ENCODE data around the gene NLRP7. TPM values are rescaled to one million over a fixed set of nuclear protein-coding genes. Genes with fewer than 3 reads are reported as not detected.
"Not testable (repeated sequence)": the region's sequence is repeated elsewhere in the genome, so short reads cannot be mapped to it uniquely, and the experiment has no call there.

NLRP7 gene
- total RNA-seq, 2 donors from 2014 or later = 0.93 to 1.0 TPM

- no peak overlapping the region for H3K9ac ChIP-seq (ENCODE audit: extremely low read depth, low read length, poor library complexity, severe bottlenecking)
- no peak overlapping the region for H3K27ac ChIP-seq (ENCODE audit: low read depth, low read length)
- H3K27ac Mint-ChIP-seq = peak overlapping the region; percentile 66
- H3K27me3 ChIP-seq (ENCODE audit: control insufficient read depth, insufficient read depth, low read length, poor library complexity, severe bottlenecking) = no peaks in the 10 kb centered on the region
- no peak overlapping the region for H3K4me3 ChIP-seq (ENCODE audit: low read length)
- no peaks in the 10 kb centered on the region for H3K27me3 Mint-ChIP-seq (ENCODE audit: insufficient read depth)
- peaks cover 47% of the 10 kb centered on the region for H3K36me3 ChIP-seq (ENCODE audit: control insufficient read depth, insufficient read depth, low read length)
- WGBS, 2 experiments (ENCODE audit: insufficient coverage in 1 of 2, insufficient read length in 1 of 2) = 80 to 88% methylated on average over 5 to 9 of the region's 9 CpGs
- no peaks in the 10 kb centered on the region for H3K4me1 ChIP-seq (ENCODE audit: control insufficient read depth, insufficient read depth, low read length)
- TF ChIP-seq CTCF (conservative IDR thresholded peaks at IDR 0.05) = no peak
- H3K4me3 Mint-ChIP-seq = no peak overlapping the region
- peaks cover 5% of the 10 kb centered on the region for H3K4me1 Mint-ChIP-seq
- no peaks in the 10 kb centered on the region for H3K9me3 ChIP-seq (ENCODE audit: control insufficient read depth, low read length)
- peak; percentile 71 for DNase-seq
- H3K9me3 Mint-ChIP-seq = no peaks in the 10 kb centered on the region
- peaks cover 43% of the 10 kb centered on the region for H3K36me3 Mint-ChIP-seq (ENCODE audit: low read depth)
Measured at GRCh38 chr19:54918499-54918898, 28.8 kb downstream of the NLRP7 start.

- Histone ChIP-seq H3K9ac (ENCODE audit: extremely low read depth, low read length, poor library complexity, severe bottlenecking) (no peak overlapping the region), H3K4me1 (ENCODE audit: control insufficient read depth, insufficient read depth, low read length) (no peaks in the 10 kb centered on the region), H3K4me3 (ENCODE audit: low read length) (no peak overlapping the region), H3K27me3 (ENCODE audit: control insufficient read depth, insufficient read depth, low read length, poor library complexity, severe bottlenecking) (no peaks in the 10 kb centered on the region), H3K36me3 (ENCODE audit: control insufficient read depth, insufficient read depth, low read length) (peaks cover 52% of the 10 kb centered on the region), H3K9me3 (ENCODE audit: control insufficient read depth, low read length) (no peaks in the 10 kb centered on the region), H3K27ac (ENCODE audit: low read depth, low read length) (no peak overlapping the region)
- Mint-ChIP-seq H3K36me3 (ENCODE audit: low read depth) (peaks cover 47% of the 10 kb centered on the region), H3K9me3 (no peaks in the 10 kb centered on the region), H3K27ac (peak overlapping the region; percentile 78), H3K27me3 (ENCODE audit: insufficient read depth) (no peaks in the 10 kb centered on the region), H3K4me3 (no peak overlapping the region), H3K4me1 (peaks cover 5% of the 10 kb centered on the region)
- no peak for DNase-seq
- TF ChIP-seq CTCF (conservative IDR thresholded peaks at IDR 0.05) = no peak
- 90 to 95% methylated on average over 10 to 11 of the region's 11 CpGs for WGBS, 2 experiments (ENCODE audit: insufficient coverage in 1 of 2, insufficient read length in 1 of 2)
Measured at GRCh38 chr19:54916822-54917221, 30.5 kb downstream of the NLRP7 start.

GRCh38 chr19:54907899-54908298, 39.4 kb downstream of the NLRP7 start:
- not testable (repeated sequence) for DNase-seq; H3K9me3 Mint-ChIP-seq; H3K9me3 ChIP-seq (ENCODE audit: control insufficient read depth, low read length); H3K9ac ChIP-seq (ENCODE audit: extremely low read depth, low read length, poor library complexity, severe bottlenecking); H3K4me3 Mint-ChIP-seq; H3K27me3 ChIP-seq (ENCODE audit: control insufficient read depth, insufficient read depth, low read length, poor library complexity, severe bottlenecking); H3K27ac Mint-ChIP-seq; H3K27me3 Mint-ChIP-seq (ENCODE audit: insufficient read depth); H3K27ac ChIP-seq (ENCODE audit: low read depth, low read length); H3K4me3 ChIP-seq (ENCODE audit: low read length)
- peaks cover 41% of the 10 kb centered on the region for H3K36me3 Mint-ChIP-seq (ENCODE audit: low read depth)
- H3K36me3 ChIP-seq (ENCODE audit: control insufficient read depth, insufficient read depth, low read length) = peaks cover 72% of the 10 kb centered on the region
- H3K4me1 Mint-ChIP-seq = peaks cover 22% of the 10 kb centered on the region
- no CpG with 5 or more reads among the region's 5 CpGs for WGBS, 2 experiments (ENCODE audit: insufficient coverage in 1 of 2, insufficient read length in 1 of 2)
- peaks cover 12% of the 10 kb centered on the region for H3K4me1 ChIP-seq (ENCODE audit: control insufficient read depth, insufficient read depth, low read length)

GRCh38 chr19:54906819-54907218, 40.5 kb downstream of the NLRP7 start:
- no peak overlapping the region for H3K4me3 ChIP-seq (ENCODE audit: low read length)
- DNase-seq = no peak
- WGBS, 2 experiments (ENCODE audit: insufficient coverage in 1 of 2, insufficient read length in 1 of 2) = 81 to 93% methylated on average over 3 to 7 of the region's 7 CpGs
- peak overlapping the region; percentile 69 for H3K27ac Mint-ChIP-seq
- H3K27ac ChIP-seq (ENCODE audit: low read depth, low read length) = no peak overlapping the region
- H3K36me3 Mint-ChIP-seq (ENCODE audit: low read depth) = peaks cover 42% of the 10 kb centered on the region
- peaks cover 4% of the 10 kb centered on the region for H3K9me3 ChIP-seq (ENCODE audit: control insufficient read depth, low read length)
- no peak overlapping the region for H3K9ac ChIP-seq (ENCODE audit: extremely low read depth, low read length, poor library complexity, severe bottlenecking)
- H3K4me1 ChIP-seq (ENCODE audit: control insufficient read depth, insufficient read depth, low read length) = peaks cover 12% of the 10 kb centered on the region
- no peaks in the 10 kb centered on the region for H3K9me3 Mint-ChIP-seq
- no peak for TF ChIP-seq CTCF (conservative IDR thresholded peaks at IDR 0.05)
- no peaks in the 10 kb centered on the region for H3K27me3 ChIP-seq (ENCODE audit: control insufficient read depth, insufficient read depth, low read length, poor library complexity, severe bottlenecking)
- no peak overlapping the region for H3K4me3 Mint-ChIP-seq
- no peaks in the 10 kb centered on the region for H3K27me3 Mint-ChIP-seq (ENCODE audit: insufficient read depth)
- peaks cover 74% of the 10 kb centered on the region for H3K36me3 ChIP-seq (ENCODE audit: control insufficient read depth, insufficient read depth, low read length)
- peaks cover 22% of the 10 kb centered on the region for H3K4me1 Mint-ChIP-seq

Data from endodermal cell (in vitro differentiated cells).